ENCODE measurements around the gene ZNF335.

Gene ZNF335

GRCh38 chr20:45951925-45952834 lies 19.8 kb downstream of the ZNF335 start:
- Mint-ChIP-seq H3K27me3 (ENCODE audit: low read depth, poor library complexity) (no peaks in the 10 kb centered on the region), H3K4me3 (no peak overlapping the region), H3K27ac (no peak overlapping the region), H3K36me3 (ENCODE audit: low read depth) (peaks cover 29% of the 10 kb centered on the region), H3K4me1 (no peaks in the 10 kb centered on the region), H3K9me3 (no peaks in the 10 kb centered on the region)
- no peak for DNase-seq
- TF ChIP-seq CTCF (IDR thresholded peaks at IDR 0.05): no peak

GRCh38 chr20:45950330-45950646 lies 21.7 kb downstream of the ZNF335 start:
- Mint-ChIP-seq H3K27me3 (ENCODE audit: low read depth, poor library complexity) (peaks cover 3% of the 10 kb centered on the region), H3K9me3 (no peaks in the 10 kb centered on the region), H3K36me3 (ENCODE audit: low read depth) (peaks cover 16% of the 10 kb centered on the region), H3K4me3 (no peak overlapping the region), H3K4me1 (no peaks in the 10 kb centered on the region), H3K27ac (no peak overlapping the region)
- no peak for DNase-seq
- TF ChIP-seq CTCF (IDR thresholded peaks at IDR 0.05): no peak

GRCh38 chr20:45949542-45950329 lies 22.3 kb downstream of the ZNF335 start:
- Mint-ChIP-seq H3K27ac (peak overlapping the region; percentile 69), H3K4me3 (no peak overlapping the region), H3K27me3 (ENCODE audit: low read depth, poor library complexity) (peaks cover 3% of the 10 kb centered on the region), H3K9me3 (no peaks in the 10 kb centered on the region), H3K36me3 (ENCODE audit: low read depth) (peaks cover 19% of the 10 kb centered on the region), H3K4me1 (no peaks in the 10 kb centered on the region)
- TF ChIP-seq CTCF (IDR thresholded peaks at IDR 0.05): no peak
- no peak for DNase-seq

GRCh38 chr20:45948742-45949541 lies 23.1 kb downstream of the ZNF335 start:
- no peaks in the 10 kb centered on the region for H3K4me1 Mint-ChIP-seq
- DNase-seq: no peak
- peaks cover 26% of the 10 kb centered on the region for H3K36me3 Mint-ChIP-seq (ENCODE audit: low read depth)
- peak overlapping the region; percentile 69 for H3K27ac Mint-ChIP-seq
- H3K9me3 Mint-ChIP-seq: no peaks in the 10 kb centered on the region
- H3K27me3 Mint-ChIP-seq (ENCODE audit: low read depth, poor library complexity): peaks cover 3% of the 10 kb centered on the region
- H3K4me3 Mint-ChIP-seq: no peak overlapping the region
- no peak for TF ChIP-seq CTCF (IDR thresholded peaks at IDR 0.05)

GRCh38 chr20:45948261-45948733 lies 23.7 kb downstream of the ZNF335 start:
- H3K36me3 Mint-ChIP-seq (ENCODE audit: low read depth): peaks cover 29% of the 10 kb centered on the region
- H3K4me1 Mint-ChIP-seq: no peaks in the 10 kb centered on the region
- no peaks in the 10 kb centered on the region for H3K9me3 Mint-ChIP-seq
- H3K27me3 Mint-ChIP-seq (ENCODE audit: low read depth, poor library complexity): peaks cover 3% of the 10 kb centered on the region
- no peak for DNase-seq
- TF ChIP-seq CTCF (IDR thresholded peaks at IDR 0.05): no peak
- H3K4me3 Mint-ChIP-seq: no peak overlapping the region
- peak overlapping the region; percentile 69 for H3K27ac Mint-ChIP-seq
